KBM-7 (cell line): ENCODE data around the gene GNAT2.

Experiments used
- DNase-seq: peaks from one replicate; pipeline ENCODE4 v3.0.0-alpha.2; 2015
- in situ Hi-C: fragments of 300-500 bp; cut with MboI; formaldehyde crosslinking; loops from 2 replicates; pipeline ENCODE4 v1.14.3; 2020; ENCODE audit warnings: low sequenced_read_pairs, low pct_unique_long_range_greater_than_20kb, mixed read lengths

GNAT2 gene

GRCh38 chr1:109630898-109631512, 11.6 kb upstream of the GNAT2 start:
- in situ Hi-C loops: loop anchor here (10.0 to 25.0 kb wide), 2 partner anchors 86 to 356 kb away; partner anchors contain the start of genes AHCYL1 and GNAI3
- no peak for DNase-seq

GRCh38 chr1:109630081-109630897, 10.9 kb upstream of the GNAT2 start:
- in situ Hi-C loops: loop anchor here (10.0 to 25.0 kb wide), 2 partner anchors 85 to 357 kb away; partner anchors contain the start of genes AHCYL1 and GNAI3
- no peak for DNase-seq

- in situ Hi-C loops: loop anchor here (10.0 to 25.0 kb wide), 2 partner anchors 85 to 358 kb away; partner anchors contain the start of genes AHCYL1 and GNAI3
Measured at GRCh38 chr1:109629372-109630030, 10.1 kb upstream of the GNAT2 start.

GRCh38 chr1:109628540-109629321, 9.3 kb upstream of the GNAT2 start:
- DNase-seq: no peak
- in situ Hi-C loops: loop anchor here (25.0 kb wide), 1 partner anchor 359 kb away; the partner anchor contains the start of gene AHCYL1

More at GRCh38 chr1:109629372-109630030, 10.1 kb upstream of the GNAT2 start:
- no peak for DNase-seq

GRCh38 chr1:109627692-109628399, 8.4 kb upstream of the GNAT2 start:
- in situ Hi-C loops: loop anchor here (25.0 kb wide), 1 partner anchor 359 kb away; the partner anchor contains the start of gene AHCYL1

GRCh38 chr1:109626682-109627408, 7.4 kb upstream of the GNAT2 start:
- DNase-seq: no peak
- in situ Hi-C loops: loop anchor here (25.0 kb wide), 1 partner anchor 360 kb away; the partner anchor contains the start of gene AHCYL1

More at GRCh38 chr1:109627692-109628399, 8.4 kb upstream of the GNAT2 start:
- DNase-seq: no peak

- in situ Hi-C loops: loop anchor here (25.0 kb wide), 1 partner anchor 361 kb away; the partner anchor contains the start of gene AHCYL1
- no peak for DNase-seq
Measured at GRCh38 chr1:109625601-109626560, 6.5 kb upstream of the GNAT2 start.

- no peak for DNase-seq
- in situ Hi-C loops: loop anchor here (25.0 kb wide), 1 partner anchor 362 kb away; the partner anchor contains the start of gene AHCYL1
Measured at GRCh38 chr1:109625176-109625575, 5.8 kb upstream of the GNAT2 start.

- in situ Hi-C loops: loop anchor here (25.0 kb wide), 1 partner anchor 363 kb away; the partner anchor contains the start of gene AHCYL1
- peak; percentile 46 for DNase-seq
Measured at GRCh38 chr1:109624201-109625010, 5.0 kb upstream of the GNAT2 start.

GRCh38 chr1:109623601-109624161, 4.3 kb upstream of the GNAT2 start:
- in situ Hi-C loops: no loop called here
- DNase-seq: no peak

- in situ Hi-C loops: no loop called here
- no peak for DNase-seq
Measured at GRCh38 chr1:109622895-109623294, 3.5 kb upstream of the GNAT2 start.

- in situ Hi-C loops: no loop called here
- DNase-seq: no peak
Measured at GRCh38 chr1:109622137-109622892, 2.9 kb upstream of the GNAT2 start.

- in situ Hi-C loops: no loop called here
- DNase-seq: no peak
Measured at GRCh38 chr1:109621379-109622136, 2.1 kb upstream of the GNAT2 start.

- peak; percentile 97 for DNase-seq
- in situ Hi-C loops: no loop called here
Measured at GRCh38 chr1:109620841-109621286, 1.4 kb upstream of the GNAT2 start.
